ENCODE data around the gene CLCN1. TPM values are rescaled to one million over a fixed set of nuclear protein-coding genes. Genes with fewer than 3 reads are reported as not detected.

CLCN1 gene
- total RNA-seq, 4 donors from 2014 or later, result not detected

GRCh38 chr7:143300959-143301935 is 14.7 kb upstream of the CLCN1 start:
- WGBS, result 48% methylated on average over 8 of the region's 8 CpGs
- DNase-seq (ENCODE audit: extremely low spot score), result no peak
- H3K27ac ChIP-seq (replicated peaks in 1 of 4), result no peak overlapping the region
- no peak for TF ChIP-seq CTCF (IDR thresholded peaks at IDR 0.05)
- no peak for TF ChIP-seq POLR2A (IDR thresholded peaks at IDR 0.05; ENCODE audit: low read depth)
- TF ChIP-seq EP300 (IDR thresholded peaks at IDR 0.05), result no peak
- no peak for TF ChIP-seq POLR2AphosphoS5 (IDR thresholded peaks at IDR 0.05)
- H3K9me3 ChIP-seq, result no peaks in the 10 kb centered on the region
- intact Hi-C loops (cut with DNase I), result no loop called here
- no peaks in the 10 kb centered on the region for H3K27me3 ChIP-seq
- H3K4me3 ChIP-seq, result no peak overlapping the region
- peaks cover 46 to 98% (median 85%) of the 10 kb centered on the region in 4 donors for H3K36me3 ChIP-seq
- H3K4me1 ChIP-seq, result peaks cover 5 to 19% (median 9%) of the 10 kb centered on the region in 4 donors

DNA sequence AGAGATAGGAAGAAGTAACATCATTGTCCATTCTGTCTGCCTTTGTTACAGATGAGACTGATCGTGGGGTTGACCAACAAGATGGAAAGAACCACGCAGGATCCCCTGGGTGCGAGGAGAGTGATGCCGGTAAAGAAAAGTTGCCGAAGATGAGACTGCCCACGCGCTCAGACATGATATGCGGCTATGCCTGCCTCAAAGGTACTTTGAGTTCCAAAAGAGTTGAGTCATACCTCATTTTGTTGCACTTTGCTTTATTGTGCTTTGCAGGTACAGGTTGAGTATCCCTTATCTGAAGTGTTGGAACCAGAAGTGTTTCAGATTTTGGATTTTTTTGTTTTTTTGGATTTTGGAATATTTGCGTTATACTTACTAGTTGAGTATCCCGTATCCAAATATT is 12.2 kb upstream of the CLCN1 start:
- no peak for DNase-seq (ENCODE audit: extremely low spot score)
- Histone ChIP-seq H3K9me3 (no peaks in the 10 kb centered on the region), H3K4me1 (peaks cover 0 to 16% (median 5%) of the 10 kb centered on the region in 4 donors), H3K36me3 (peaks cover 41 to 94% (median 87%) of the 10 kb centered on the region in 4 donors), H3K27me3 (no peaks in the 10 kb centered on the region), H3K27ac (replicated peaks in 1 of 4) (no peak overlapping the region), H3K4me3 (no peak overlapping the region)
- intact Hi-C loops (cut with DNase I), result no loop called here
- TF ChIP-seq POLR2AphosphoS5 (IDR thresholded peaks at IDR 0.05) (no peak), POLR2A (IDR thresholded peaks at IDR 0.05; ENCODE audit: low read depth) (no peak)
- 97% methylated on average over 10 of the region's 10 CpGs for WGBS

- H3K36me3 ChIP-seq, result peaks cover 36 to 87% (median 79%) of the 10 kb centered on the region in 4 donors
- TF ChIP-seq POLR2A (IDR thresholded peaks at IDR 0.05; ENCODE audit: low read depth), result no peak
- TF ChIP-seq CTCF (IDR thresholded peaks at IDR 0.05), result no peak
- TF ChIP-seq POLR2AphosphoS5 (IDR thresholded peaks at IDR 0.05), result no peak
- TF ChIP-seq EP300 (IDR thresholded peaks at IDR 0.05), result no peak
Observed at GRCh38 chr7:143304938-143305337, 11.0 kb upstream of the CLCN1 start.

GRCh38 chr7:143305423-143306070 is 10.4 kb upstream of the CLCN1 start:
- no peak for DNase-seq (ENCODE audit: extremely low spot score)
- whole genome bisulfite sequencing, result 60% methylated on average over 10 of the region's 10 CpGs
- no peaks in the 10 kb centered on the region for H3K27me3 ChIP-seq
- no peak overlapping the region for H3K4me3 ChIP-seq
- peaks cover 0 to 9% (median 3%) of the 10 kb centered on the region in 4 donors for H3K4me1 ChIP-seq
- H3K9me3 ChIP-seq, result no peaks in the 10 kb centered on the region
- intact Hi-C loops (cut with DNase I), result loop anchor here (2.0 kb wide), 1 partner anchor 67 kb away; no protein-coding TSS in a partner anchor
- H3K27ac ChIP-seq (replicated peaks in 1 of 4), result no peak overlapping the region
- TF ChIP-seq POLR2AphosphoS5 (IDR thresholded peaks at IDR 0.05) (no peak), CTCF (IDR thresholded peaks at IDR 0.05) (peak; percentile 55 to 70 (median 60)), EP300 (IDR thresholded peaks at IDR 0.05) (no peak)
- H3K36me3 ChIP-seq, result peaks cover 30 to 85% (median 73%) of the 10 kb centered on the region in 4 donors

More at GRCh38 chr7:143304938-143305337, 11.0 kb upstream of the CLCN1 start:
- 87% methylated on average over 6 of the region's 6 CpGs for WGBS
- Histone ChIP-seq H3K4me3 (no peak overlapping the region), H3K4me1 (peaks cover 0 to 11% (median 3%) of the 10 kb centered on the region in 4 donors), H3K9me3 (no peaks in the 10 kb centered on the region), H3K27me3 (no peaks in the 10 kb centered on the region), H3K27ac (replicated peaks in 1 of 4) (no peak overlapping the region)
- no peak for DNase-seq (ENCODE audit: extremely low spot score)
- intact Hi-C loops (cut with DNase I), result no loop called here

DNA sequence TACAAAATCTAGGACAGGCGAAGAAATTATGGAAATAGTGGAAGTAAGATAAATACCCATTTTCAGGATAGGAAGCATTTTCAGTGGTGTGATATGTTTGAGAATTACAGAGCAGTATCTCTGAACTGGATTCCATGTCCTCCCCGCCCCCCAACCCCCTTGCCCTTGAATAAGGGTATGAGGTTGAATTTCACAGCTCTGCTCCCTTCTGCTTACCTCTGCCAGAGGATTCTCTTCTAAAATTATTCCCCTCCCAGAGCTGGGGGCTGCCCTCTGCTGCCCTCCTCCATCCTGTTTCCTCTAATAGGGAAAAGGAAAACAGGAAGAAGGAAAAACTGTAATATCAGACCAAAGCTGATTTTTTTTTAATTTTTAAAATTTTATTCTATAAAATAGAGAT is 7.3 kb upstream of the CLCN1 start:
- Histone ChIP-seq H3K36me3 (peaks cover 15 to 56% (median 44%) of the 10 kb centered on the region in 4 donors), H3K9me3 (no peaks in the 10 kb centered on the region), H3K4me1 (peaks cover 0 to 9% (median 0%) of the 10 kb centered on the region in 4 donors), H3K4me3 (no peak overlapping the region), H3K27me3 (no peaks in the 10 kb centered on the region), H3K27ac (replicated peaks in 1 of 4) (no peak overlapping the region)
- intact Hi-C loops (cut with DNase I), result no loop called here
- DNase-seq (ENCODE audit: extremely low spot score), result no peak
- TF ChIP-seq EP300 (IDR thresholded peaks at IDR 0.05) (no peak), POLR2A (IDR thresholded peaks at IDR 0.05; ENCODE audit: low read depth) (no peak), CTCF (IDR thresholded peaks at IDR 0.05) (no peak), POLR2AphosphoS5 (IDR thresholded peaks at IDR 0.05) (no peak)
- 93% methylated on average over 2 of the region's 2 CpGs for WGBS

Measured in esophagus muscularis mucosa (tissue), 4 donors.